ENCODE results near the gene CDH3. TPM values are rescaled to one million over a fixed set of nuclear protein-coding genes. Genes with fewer than 3 reads are reported as not detected.

The CDH3 gene
- total and polyA plus RNA-seq, 2 of the 8 experiments (the other 6 are each of a cell fraction or from before 2014, with no cell fraction given), result 146 to 171 TPM

DNA sequence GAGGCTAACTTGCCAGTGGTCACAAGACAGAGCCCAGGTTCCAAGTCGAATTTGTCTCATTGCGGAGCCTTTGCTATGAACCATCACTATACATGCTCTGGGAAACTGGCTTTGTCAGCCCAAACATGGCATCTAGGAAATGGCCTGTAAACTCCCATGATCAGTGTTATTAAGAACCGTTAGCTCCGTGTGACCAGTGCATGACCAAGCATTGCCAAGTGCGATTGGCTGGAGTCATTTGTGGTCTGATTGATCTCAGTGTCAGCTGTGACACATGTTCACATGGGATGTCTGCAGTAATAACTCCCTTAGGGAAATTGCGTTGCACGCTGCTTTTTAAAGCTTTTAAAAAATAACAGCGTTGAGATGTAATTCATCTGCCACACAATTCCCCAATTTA is 18.6 kb upstream of the CDH3 start:
- Histone ChIP-seq H3K23me2 (ENCODE audit: low read depth, low read length) (no peaks in the 10 kb centered on the region), H3K4me3 (ENCODE audit: extremely low read depth in 1 of 4, insufficient read depth in 2 of 4, low read depth in 3 of 4, low read length in 4 of 4) (no peak overlapping the region), H3K4me2 (ENCODE audit: insufficient read depth in 1 of 2, low read depth in 2 of 2, low read length in 2 of 2) (no peak overlapping the region), H3K27ac (ENCODE audit: low read depth, low read length) (no peak overlapping the region), H3K4ac (replicated peaks; ENCODE audit: insufficient read length, low read depth, low read length) (no peak overlapping the region), H2BK5ac (ENCODE audit: low read depth, low read length) (no peak overlapping the region), H3K9me3 (ENCODE audit: insufficient read depth in 2 of 2, low read depth in 1 of 2, low read length in 1 of 2) (no peaks in the 10 kb centered on the region), H3K79me2 (ENCODE audit: control insufficient read depth in 1 of 2, insufficient read depth in 2 of 2, low read length in 2 of 2) (no peaks in the 10 kb centered on the region), H4K91ac (replicated peaks; ENCODE audit: insufficient read length, low read length) (no peak overlapping the region), H3K56ac (replicated peaks; ENCODE audit: insufficient read length, low read depth, low read length) (no peak overlapping the region), H3K9ac (replicated peaks in 1 of 4; ENCODE audit: extremely low read depth in 1 of 4, low read depth in 3 of 4, low read length in 3 of 4) (no peak overlapping the region), H4K8ac (ENCODE audit: extremely low read depth, insufficient read depth, low read length) (no peak overlapping the region), H2BK120ac (replicated peaks; ENCODE audit: low read depth, low read length) (no peak overlapping the region), H3K36me3 (ENCODE audit: control insufficient read depth in 2 of 4, insufficient read depth in 4 of 4, low read length in 3 of 4) (no peaks in the 10 kb centered on the region), H3K4me1 (replicated peaks in 1 of 4; ENCODE audit: control insufficient read depth in 3 of 4, insufficient read depth in 4 of 4, low read length in 3 of 4) (no peaks in the 10 kb centered on the region), H4K20me1 (replicated peaks in 1 of 2; ENCODE audit: control insufficient read depth in 1 of 2, insufficient read depth in 2 of 2, low read length in 2 of 2) (no peaks in the 10 kb centered on the region), H3K14ac (ENCODE audit: insufficient read length) (no peak overlapping the region), H4K5ac (ENCODE audit: insufficient read length, low read depth, low read length) (no peak overlapping the region), H2AK5ac (ENCODE audit: low read depth, low read length) (no peak overlapping the region), H2BK15ac (ENCODE audit: low read length) (no peak overlapping the region), H2BK12ac (ENCODE audit: low read depth, low read length) (no peak overlapping the region), H3K18ac (ENCODE audit: extremely low read depth, low read length) (no peak overlapping the region), H2AFZ (ENCODE audit: low read length) (no peak overlapping the region), H2BK20ac (ENCODE audit: low read length) (no peak overlapping the region), H3K79me1 (ENCODE audit: low read depth, low read length) (no peaks in the 10 kb centered on the region), H3K27me3 (replicated peaks in 1 of 4; ENCODE audit: control insufficient read depth in 3 of 4, extremely low read depth in 1 of 4, insufficient read depth in 3 of 4, low read length in 3 of 4) (no peaks in the 10 kb centered on the region), H3K23ac (ENCODE audit: insufficient read length) (no peak overlapping the region)
- no peak for DNase-seq (ENCODE audit: low read depth in 1 of 2, low spot score in 2 of 2)
- 89% methylated on average over 8 of the region's 8 CpGs; no CpG with 5 or more reads in 1 of the 2 experiments for WGBS, 2 experiments (ENCODE audit: extremely low coverage in 1 of 2, insufficient coverage in 1 of 2, insufficient read length in 1 of 2, insufficient replicate concordance in 2 of 2, low coverage in 1 of 2, low lambda C conversion rate in 2 of 2, missing lambda C conversion rate in 1 of 2)
- FAIRE-seq, result peak; percentile 13
- ChIA-PET CTCF (ENCODE audit: partially characterized antibody) (interaction anchor here (1.4 to 4.7 kb wide), 5 partner anchors 10 to 98 kb away, joined by 3 to 22 read pairs (median 4); no protein-coding TSS in a partner anchor), POLR2A (ENCODE audit: partially characterized antibody) (interaction anchor here (0.8 kb wide), 1 partner anchor 38 kb away, joined by 3 read pairs; no protein-coding TSS in a partner anchor)
- TF ChIP-seq, protein P1, sequence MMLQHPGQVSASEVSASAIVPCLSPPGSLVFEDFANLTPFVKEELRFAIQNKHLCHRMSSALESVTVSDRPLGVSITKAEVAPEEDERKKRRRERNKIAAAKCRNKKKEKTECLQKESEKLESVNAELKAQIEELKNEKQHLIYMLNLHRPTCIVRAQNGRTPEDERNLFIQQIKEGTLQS (IDR thresholded peaks at IDR 0.05; ENCODE audit: insufficient read depth, low read depth, low read length), result no peak
- TF ChIP-seq GABPA (IDR thresholded peaks at IDR 0.05; ENCODE audit: borderline replicate concordance, insufficient read depth, low read length) (no peak), SAP30 (IDR thresholded peaks at IDR 0.05; ENCODE audit: insufficient read depth, insufficient replicate concordance, low read length) (no peak), TAF7 (optimal IDR thresholded peaks at IDR 0.05; ENCODE audit: borderline replicate concordance, low read depth, low read length) (no peak), TEAD4 (IDR thresholded peaks at IDR 0.05; ENCODE audit: low read depth, low read length) (no peak), KDM1A (IDR thresholded peaks at IDR 0.05; ENCODE audit: borderline replicate concordance, low read length) (no peak), MAFK (IDR thresholded peaks at IDR 0.05; ENCODE audit: low read depth, low read length) (no peak), EP300 (IDR thresholded peaks at IDR 0.05; ENCODE audit: borderline replicate concordance in 1 of 2, low read depth in 2 of 2, low read length in 2 of 2) (no peak), SIX5 (IDR thresholded peaks at IDR 0.05; ENCODE audit: low read depth, low read length) (no peak)
